Loucy (cell line): ENCODE measurements around the gene NFAT5.

Source experiments
- H2AFZ ChIP-seq: fragments of 200-600 bp; sonication (generic); 2 replicates; pipeline ENCODE4 v1.6.0; 2016; ENCODE audit warnings: antibody characterized with exemption, mild to moderate bottlenecking, low read length, moderate library complexity
- H3F3A ChIP-seq: fragments of 200-600 bp; 2 replicates; pipeline ENCODE4 v1.6.0; 2016; ENCODE audit warnings: antibody characterized with exemption, low read depth, mild to moderate bottlenecking
- H3K27me3 ChIP-seq: fragments of 200-600 bp; sonication (generic); 2 replicates; pipeline ENCODE4 v1.6.1; 2014; ENCODE audit warnings: low read length, mild to moderate bottlenecking; ENCODE audit not compliant: insufficient read depth, poor library complexity, severe bottlenecking
- H3K36me3 ChIP-seq: fragments of 200-600 bp; sonication (generic); 2 replicates; pipeline ENCODE4 v1.6.1; 2016; ENCODE audit warnings: low read length; ENCODE audit not compliant: insufficient read depth
- H3K4me1 ChIP-seq: fragments of 200-600 bp; sonication (generic); 2 replicates; pipeline ENCODE4 v1.5.1; 2014; ENCODE audit warnings: low read length, mild to moderate bottlenecking; ENCODE audit not compliant: insufficient read depth, poor library complexity, severe bottlenecking
- H3K4me2 ChIP-seq: fragments of 200-600 bp; sonication (generic); 2 replicates; pipeline ENCODE4 v1.6.0; 2014; ENCODE audit warnings: antibody characterized with exemption, low read length, low read depth, mild to moderate bottlenecking; ENCODE audit not compliant: poor library complexity, severe bottlenecking
- H3K4me3 ChIP-seq: fragments of 200-600 bp; sonication (generic); 2 replicates; pipeline ENCODE4 v1.5.1; 2014; ENCODE audit warnings: low read length, mild to moderate bottlenecking, mixed read lengths; ENCODE audit not compliant: poor library complexity, severe bottlenecking
- H3K79me2 ChIP-seq: fragments of 200-600 bp; sonication (generic); 2 replicates; pipeline ENCODE4 v1.6.1; 2014; ENCODE audit warnings: low read length; ENCODE audit not compliant: insufficient read depth
- H3K9ac ChIP-seq: fragments of 200-600 bp; sonication (generic); 2 replicates; pipeline ENCODE4 v1.6.0; 2014; ENCODE audit warnings: mild to moderate bottlenecking, low read depth, low read length, moderate library complexity; ENCODE audit not compliant: poor library complexity, severe bottlenecking
- H3K9me2 ChIP-seq: fragments of 200-600 bp; sonication (generic); replicated peaks from 2 replicates; pipeline ENCODE4 v1.6.1; 2016; ENCODE audit warnings: low read depth, low read length, mixed read lengths
- H3K9me3 ChIP-seq: fragments of 200-600 bp; sonication (generic); 2 replicates; pipeline ENCODE4 v1.6.1; 2014; ENCODE audit warnings: mild to moderate bottlenecking, antibody characterized with exemption, low read length, low read depth; ENCODE audit not compliant: insufficient read depth
- H4K20me1 ChIP-seq: fragments of 200-600 bp; sonication (generic); 2 replicates; pipeline ENCODE4 v1.6.0; 2014; ENCODE audit warnings: antibody characterized with exemption, low read length, mild to moderate bottlenecking; ENCODE audit not compliant: insufficient read depth, poor library complexity, severe bottlenecking
- CTCF ChIP-seq: fragments of 200-600 bp; sonication (generic); conservative IDR thresholded peaks from 2 replicates; pipeline ENCODE4 v1.5.1; 2014; ENCODE audit warnings: mild to moderate bottlenecking, antibody characterized with exemption, low read length
- EZH2phosphoT487 ChIP-seq: fragments of 200-600 bp; IDR thresholded peaks from 2 replicates; pipeline ENCODE4 v1.6.1; 2018; ENCODE audit warnings: antibody characterized with exemption, mild to moderate bottlenecking, moderate library complexity, borderline replicate concordance

The NFAT5 gene

GRCh38 chr16:69532641-69533455, 32.9 kb upstream of the NFAT5 start:
- Histone ChIP-seq H3K9ac (no peak overlapping the region), H3K4me2 (no peak overlapping the region)
- TF ChIP-seq CTCF (no peak), EZH2phosphoT487 (no peak)

GRCh38 chr16:69534720-69535119, 31.0 kb upstream of the NFAT5 start:
- Histone ChIP-seq H2AFZ (no peak overlapping the region), H3K9me2 (no peaks in the 10 kb centered on the region), H3K79me2 (no peaks in the 10 kb centered on the region), H4K20me1 (no peaks in the 10 kb centered on the region), H3F3A (no peaks in the 10 kb centered on the region), H3K4me3 (no peak overlapping the region), H3K4me1 (peaks cover 9% of the 10 kb centered on the region), H3K9ac (no peak overlapping the region), H3K9me3 (no peaks in the 10 kb centered on the region), H3K27me3 (no peaks in the 10 kb centered on the region), H3K36me3 (no peaks in the 10 kb centered on the region), H3K4me2 (no peak overlapping the region)
- TF ChIP-seq CTCF (no peak), EZH2phosphoT487 (no peak)

More at GRCh38 chr16:69532641-69533455, 32.9 kb upstream of the NFAT5 start:
- Histone ChIP-seq H3F3A (no peaks in the 10 kb centered on the region), H3K9me3 (no peaks in the 10 kb centered on the region), H3K79me2 (no peaks in the 10 kb centered on the region), H4K20me1 (no peaks in the 10 kb centered on the region), H3K4me1 (peaks cover 9% of the 10 kb centered on the region), H2AFZ (no peak overlapping the region), H3K4me3 (no peak overlapping the region), H3K36me3 (no peaks in the 10 kb centered on the region), H3K9me2 (no peaks in the 10 kb centered on the region), H3K27me3 (no peaks in the 10 kb centered on the region)

- H3K9me3 ChIP-seq = no peaks in the 10 kb centered on the region
- H3K4me3 ChIP-seq = no peak overlapping the region
- no peaks in the 10 kb centered on the region for H3K27me3 ChIP-seq
- H3K4me2 ChIP-seq = no peak overlapping the region
- H3K4me1 ChIP-seq = peaks cover 7% of the 10 kb centered on the region
- no peak overlapping the region for H3K9ac ChIP-seq
- H3K9me2 ChIP-seq = no peaks in the 10 kb centered on the region
- no peaks in the 10 kb centered on the region for H3K79me2 ChIP-seq
- no peaks in the 10 kb centered on the region for H3K36me3 ChIP-seq
- no peak overlapping the region for H2AFZ ChIP-seq
- TF ChIP-seq CTCF = no peak
- TF ChIP-seq EZH2phosphoT487 = no peak
- no peaks in the 10 kb centered on the region for H3F3A ChIP-seq
- H4K20me1 ChIP-seq = no peaks in the 10 kb centered on the region
Observed at GRCh38 chr16:69535123-69536050, 30.4 kb upstream of the NFAT5 start.
